ENCODE measurements around the gene TMEM88.
A peak's percentile ranks its signal among the peaks of the same experiment; 100 is the strongest.

TMEM88 gene

DNA sequence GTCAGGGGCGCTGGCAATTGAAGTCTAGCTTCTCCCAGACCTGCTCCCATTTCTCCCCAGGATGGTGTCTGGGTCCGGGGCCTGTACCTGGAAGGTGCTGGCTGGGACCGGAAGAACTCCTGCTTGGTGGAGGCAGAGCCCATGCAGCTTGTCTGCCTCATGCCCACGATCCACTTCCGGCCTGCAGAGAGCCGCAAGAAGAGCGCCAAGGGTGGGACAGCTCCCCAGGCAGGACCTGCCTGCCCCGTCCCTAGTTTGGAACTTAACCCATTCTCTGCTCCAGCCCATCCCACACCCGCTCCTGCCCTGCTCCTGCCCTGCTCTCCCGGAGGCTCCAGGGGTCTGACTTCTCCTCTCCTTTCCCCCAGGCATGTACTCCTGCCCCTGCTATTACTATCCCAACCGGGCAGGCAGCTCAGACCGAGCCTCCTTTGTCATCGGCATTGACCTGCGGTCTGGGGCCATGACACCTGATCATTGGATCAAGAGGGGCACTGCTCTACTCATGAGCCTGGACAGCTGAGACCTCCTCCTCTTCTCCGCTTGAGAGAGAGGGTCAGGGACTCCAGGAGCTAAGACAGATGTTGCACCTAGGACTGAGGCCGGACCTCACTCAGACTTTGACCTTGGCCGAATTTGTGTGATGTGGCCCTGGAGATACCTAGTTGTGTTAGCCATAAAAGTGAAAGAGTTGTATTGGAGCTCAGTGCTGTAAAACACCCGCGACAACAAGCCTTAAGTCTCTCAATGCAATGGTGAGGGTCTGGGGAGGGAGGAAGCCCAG, 21.7 kb upstream of the TMEM88 start:
- no peak for DNase-seq

- DNase-seq = peak; percentile 90
Measured at GRCh38 chr17:7833795-7834541, 20.9 kb upstream of the TMEM88 start, which contains the start of gene KDM6B. KDM6B (plus strand) TSS chr17:7834217; CDS start chr17:7845555, 11,338 bp downstream.

- DNase-seq = no peak
Measured at GRCh38 chr17:7834542-7834956, 20.3 kb upstream of the TMEM88 start.

- peak; percentile 99 for DNase-seq
Measured at GRCh38 chr17:7834957-7835813, 19.7 kb upstream of the TMEM88 start.

DNA sequence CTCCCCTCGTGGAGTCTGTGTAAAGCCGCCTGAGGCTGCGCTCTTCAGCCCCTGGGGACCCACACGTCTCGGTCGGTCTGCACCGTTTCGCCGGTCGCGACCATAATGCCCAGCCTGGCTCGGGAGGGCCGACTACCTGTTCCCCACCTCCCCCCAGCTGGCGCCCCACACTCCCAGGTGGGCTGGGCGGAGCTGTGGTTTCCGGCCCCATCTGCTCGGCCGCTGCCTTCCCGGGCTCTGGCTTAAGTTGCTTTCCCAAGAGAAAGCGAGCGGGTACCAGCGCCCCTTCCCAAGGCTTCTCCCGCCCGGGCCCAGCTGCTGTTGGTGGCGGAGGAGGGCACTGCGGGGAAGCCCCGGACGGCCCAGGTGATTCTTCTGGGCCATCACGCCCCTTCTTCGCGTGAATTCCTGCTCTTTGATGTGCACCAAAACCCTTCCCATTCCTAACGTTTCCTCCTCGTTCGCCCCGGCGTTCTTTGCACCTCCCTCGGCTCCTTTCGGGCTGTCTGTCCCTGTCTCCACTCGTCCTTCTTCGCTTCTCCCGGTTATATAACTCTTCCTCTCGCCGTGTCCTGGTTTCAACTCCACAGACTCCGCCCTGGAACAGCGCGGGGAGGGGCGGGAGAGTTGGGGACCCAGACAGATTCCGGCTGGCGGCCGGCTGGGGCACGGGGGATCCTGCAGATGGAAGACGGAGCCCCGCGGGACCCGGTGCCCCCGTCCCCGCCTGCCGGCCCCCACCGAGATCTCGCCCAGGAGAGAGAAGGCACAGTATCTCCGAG, 18.9 kb upstream of the TMEM88 start:
- DNase-seq = peak; percentile 74

- peak; percentile 94 for DNase-seq
Measured at GRCh38 chr17:7836596-7837407, 18.1 kb upstream of the TMEM88 start.

- DNase-seq = no peak
Measured at GRCh38 chr17:7837408-7838088, 17.3 kb upstream of the TMEM88 start.

DNA sequence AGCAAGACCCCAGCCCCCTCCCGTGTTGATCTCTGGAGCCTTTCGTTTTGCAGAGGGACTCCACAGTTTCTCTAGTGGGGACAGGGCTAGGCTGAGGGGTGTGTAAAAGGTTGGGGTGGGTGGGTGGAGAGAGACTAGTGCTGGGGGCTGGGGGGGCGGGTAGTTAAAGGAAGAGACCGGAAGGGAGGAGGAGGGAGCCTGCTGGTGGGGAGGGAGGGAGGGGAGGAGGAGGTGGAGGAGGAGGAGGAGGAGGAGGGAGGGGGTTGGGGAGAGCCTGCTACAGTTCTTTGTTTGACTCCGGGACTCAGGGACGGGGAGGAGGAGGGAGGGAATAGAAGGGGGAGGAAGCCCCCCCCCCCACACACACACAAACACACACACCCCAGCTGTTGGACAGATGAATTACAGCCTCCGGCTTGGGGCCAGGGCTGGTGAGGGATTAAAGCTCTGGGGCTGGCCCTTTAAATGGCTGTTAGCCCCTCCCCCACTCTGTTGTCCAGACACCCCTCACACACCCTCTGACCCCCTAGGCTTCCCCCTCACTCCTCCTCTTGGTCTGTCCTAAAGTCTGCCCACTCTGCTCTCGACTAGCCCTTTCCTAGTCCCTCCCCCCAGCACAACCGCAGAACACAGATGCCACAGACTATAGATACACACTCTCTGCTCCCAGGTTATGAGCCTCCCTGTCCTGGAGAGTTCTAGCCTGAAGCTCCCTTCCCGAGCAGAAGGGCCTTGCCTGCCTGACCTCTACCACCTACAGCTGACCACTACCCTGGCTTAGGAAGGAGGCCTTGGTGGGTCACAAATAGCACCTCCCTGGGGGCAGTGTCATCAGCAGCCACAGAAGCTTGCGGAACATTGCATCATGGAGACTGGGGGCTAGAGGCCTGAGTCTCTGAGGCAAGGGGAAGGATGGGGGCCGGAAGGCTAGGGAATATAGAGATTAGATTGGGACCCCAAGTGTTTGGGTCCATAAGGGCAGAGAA, 16.5 kb upstream of the TMEM88 start:
- DNase-seq = peak; percentile 86

- DNase-seq = no peak
Measured at GRCh38 chr17:7839190-7839875, 15.5 kb upstream of the TMEM88 start.

GRCh38 chr17:7839876-7840261, 15.0 kb upstream of the TMEM88 start:
- peak; percentile 50 for DNase-seq

DNA sequence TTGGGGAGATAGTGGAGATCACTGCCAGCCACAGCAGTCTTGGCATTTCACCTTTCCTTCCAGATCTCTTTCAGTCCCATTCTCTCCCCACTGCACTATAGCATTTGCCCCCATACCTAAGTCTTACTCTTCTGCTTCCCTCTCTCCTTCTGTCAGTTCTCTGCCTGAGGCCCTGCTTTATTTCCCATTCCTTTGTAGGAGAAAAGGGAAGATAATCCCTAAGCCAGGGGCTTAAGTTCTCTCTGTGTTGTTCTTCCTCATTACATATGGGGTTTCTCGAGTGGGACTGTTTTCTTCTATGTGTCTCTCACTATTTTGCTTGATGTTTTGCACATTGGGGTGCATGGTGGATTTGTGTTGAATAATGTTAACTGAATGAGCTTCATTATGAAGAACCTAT, 14.4 kb upstream of the TMEM88 start:
- no peak for DNase-seq

DNA sequence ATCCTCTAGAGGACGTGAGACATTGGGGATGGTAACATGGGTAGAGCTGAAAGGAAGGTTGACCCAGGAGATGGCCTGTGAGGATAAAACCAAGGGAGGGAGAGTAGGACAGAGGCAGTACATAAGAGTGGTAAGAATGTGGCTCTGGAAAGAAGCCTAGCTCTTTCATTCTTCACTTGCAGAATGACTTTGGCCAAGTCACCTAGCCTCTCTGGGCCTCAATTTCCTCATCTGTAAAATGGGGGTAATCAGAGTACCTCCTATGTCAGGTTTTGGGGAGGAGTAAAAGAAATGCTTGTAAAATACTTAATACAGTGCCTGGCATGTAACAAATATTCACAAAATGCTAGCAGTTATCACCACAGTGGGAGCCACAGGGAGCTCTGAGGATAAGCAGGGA, 14.0 kb upstream of the TMEM88 start:
- no peak for DNase-seq

- DNase-seq = peak; percentile 94
Measured at GRCh38 chr17:7841396-7841914, 13.4 kb upstream of the TMEM88 start.

DNA sequence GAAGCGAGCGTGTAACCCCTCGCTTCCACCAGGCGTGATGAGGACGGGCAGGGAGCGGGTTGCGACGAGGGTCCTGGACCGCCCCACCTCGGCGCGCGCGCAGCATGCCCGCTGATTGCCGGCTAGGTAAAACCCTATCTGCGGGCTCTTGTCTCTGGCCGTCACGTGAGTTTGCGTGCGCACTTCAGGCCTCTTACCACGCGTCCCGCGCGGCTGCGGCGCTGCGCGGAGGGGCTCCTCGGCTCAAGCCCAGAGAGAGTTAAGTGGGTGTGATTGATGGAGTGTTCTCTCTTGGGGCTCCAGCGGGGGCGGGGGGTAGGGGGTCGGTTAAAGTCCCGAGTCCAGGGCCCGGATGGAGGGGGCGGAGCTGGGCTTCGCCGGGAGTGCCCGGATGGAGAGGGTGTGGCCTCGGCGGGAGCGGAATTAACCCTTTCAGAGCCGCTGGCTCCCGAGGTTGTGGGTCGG, 12.9 kb upstream of the TMEM88 start:
- DNase-seq = peak; percentile 86

GRCh38 chr17:7842380-7843256, 12.2 kb upstream of the TMEM88 start:
- DNase-seq = peak; percentile 97

GRCh38 chr17:7843257-7843535, 11.7 kb upstream of the TMEM88 start:
- no peak for DNase-seq

DNA sequence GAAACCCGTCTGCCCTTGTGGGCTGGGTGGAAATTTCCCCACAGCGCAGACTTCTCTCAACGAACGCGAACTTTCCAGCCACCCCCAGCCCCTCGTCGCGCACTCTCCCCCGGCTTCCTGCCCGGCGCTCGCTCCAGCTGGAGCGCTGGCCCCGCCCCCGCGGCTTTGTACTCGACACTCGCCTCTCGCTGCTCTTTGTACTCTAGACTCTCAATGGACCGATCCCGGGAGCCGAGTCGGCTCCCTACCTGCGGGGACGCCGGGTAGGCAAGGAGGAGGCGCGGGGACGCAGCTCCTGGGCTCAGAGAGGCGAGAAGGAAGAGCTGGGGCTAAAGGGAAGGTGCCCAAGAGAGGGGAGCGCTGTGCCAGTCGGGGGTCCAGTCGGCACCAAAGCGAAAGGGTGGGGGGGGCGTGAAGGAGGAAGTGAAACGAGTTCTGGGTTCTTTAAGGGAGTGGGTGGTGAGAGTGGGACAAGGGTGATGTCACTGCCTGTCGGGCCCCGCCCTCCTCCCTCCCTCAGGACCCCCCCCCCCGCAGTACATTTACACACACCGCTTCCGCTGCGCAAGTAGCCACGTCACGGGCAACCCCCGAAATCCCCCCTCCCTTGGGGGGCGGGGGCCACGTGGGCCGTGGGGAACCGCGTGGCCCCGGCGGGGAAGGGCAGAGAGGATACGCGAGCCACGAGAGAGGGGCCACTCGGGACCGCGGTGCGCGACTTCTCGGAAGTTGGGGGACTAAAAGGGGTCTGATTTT, 11.2 kb upstream of the TMEM88 start:
- DNase-seq = peak; percentile 80
